GM21526 (cell line): ENCODE measurements around the gene THSD4.
"Not testable (repeated sequence)": the region's sequence is repeated elsewhere in the genome, so short reads cannot be mapped to it uniquely, and the experiment has no call there.

Experiments
- ATAC-seq: cut with Tn5 transposase; IDR thresholded peaks from one replicate; pipeline ENCODE4 v1.9.1; 2021; ENCODE audit warnings: moderate library complexity; ENCODE audit not compliant: unreplicated experiment, low FRiP score

Gene THSD4

DNA sequence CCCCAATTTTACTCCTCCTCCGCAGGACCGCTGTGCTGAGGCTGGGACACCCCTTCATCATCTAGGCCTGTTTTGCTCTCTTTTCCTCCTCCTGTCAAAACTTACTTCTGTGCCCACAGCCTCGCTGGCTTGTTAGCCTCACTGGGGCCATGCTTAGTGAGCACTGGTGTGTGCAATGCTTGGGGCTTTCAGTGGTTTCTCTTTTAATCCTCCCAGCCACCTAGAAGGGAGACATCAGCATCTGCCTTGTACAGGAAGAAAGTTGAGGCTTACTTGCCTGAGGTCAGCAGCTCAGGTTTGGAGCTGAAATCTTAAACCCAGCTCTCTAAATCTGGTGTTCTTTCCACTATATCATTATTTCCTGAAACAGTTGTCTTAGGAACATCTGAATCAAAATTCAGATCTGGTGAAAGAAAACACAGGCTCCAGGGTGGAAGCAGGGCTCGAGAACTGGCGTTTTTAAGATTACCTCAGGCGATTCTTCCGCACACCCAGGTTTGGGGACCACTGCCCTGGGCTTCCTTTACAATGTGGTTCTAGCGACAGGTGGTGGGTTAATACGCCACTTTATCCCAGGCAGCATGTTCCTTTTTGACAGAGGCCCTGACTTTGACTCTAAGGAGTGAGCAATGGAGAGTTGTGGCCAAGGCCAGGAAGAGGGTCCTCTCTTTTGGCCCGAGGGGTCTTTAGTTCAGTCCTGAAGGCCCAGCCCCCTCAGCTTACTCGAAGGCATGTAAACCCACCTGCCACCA, 3.8 kb downstream of the THSD4 start:
- ATAC-seq: no peak

DNA sequence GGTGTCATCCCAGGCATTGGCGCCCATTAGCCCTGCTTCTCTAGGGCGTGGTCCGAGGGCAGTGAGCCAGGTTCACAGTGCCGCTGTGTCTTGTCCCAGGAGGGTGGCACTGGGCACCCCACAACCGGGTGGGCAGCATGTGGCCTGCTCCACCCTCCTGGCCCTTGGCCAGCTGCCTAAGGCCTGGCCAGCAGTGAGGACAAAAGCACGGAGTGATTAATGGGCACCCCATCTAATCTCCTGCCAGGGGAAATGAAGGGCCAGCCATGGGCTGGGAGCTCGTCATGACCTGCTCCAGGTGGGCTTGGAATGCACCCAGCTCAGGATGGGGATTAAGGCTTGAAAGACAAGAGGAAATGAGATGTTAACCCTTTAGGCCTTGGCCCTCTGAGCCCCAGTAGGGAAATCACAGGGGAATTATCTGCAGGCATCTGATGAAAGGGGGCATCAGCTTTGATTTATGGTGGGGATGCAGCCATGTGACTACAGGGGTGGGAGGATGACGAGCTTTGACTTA, 5.2 kb downstream of the THSD4 start:
- ATAC-seq: no peak

DNA sequence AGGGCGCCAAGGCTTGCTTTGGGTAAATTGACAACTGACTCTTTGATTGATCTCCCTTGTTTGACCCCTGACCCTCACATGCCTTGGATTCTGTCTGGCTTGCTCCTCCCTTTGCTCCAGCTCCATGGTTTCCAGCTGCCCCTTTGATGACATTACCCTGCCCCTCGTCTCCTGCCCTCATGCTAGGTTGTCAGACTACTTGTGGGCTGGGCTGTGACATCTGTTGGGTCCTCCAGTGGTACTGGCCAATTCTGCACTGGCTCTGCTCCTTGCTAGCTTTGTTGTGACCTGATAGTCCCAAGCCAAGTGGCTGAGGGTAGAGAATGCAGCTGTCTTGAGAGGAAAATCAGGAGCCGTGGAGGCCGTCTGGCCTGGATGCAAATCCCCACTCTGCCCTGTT, 6.2 kb downstream of the THSD4 start:
- no peak for ATAC-seq

- no peak for ATAC-seq
Observed at GRCh38 chr15:71124937-71125790, 9.9 kb downstream of the THSD4 start.

DNA sequence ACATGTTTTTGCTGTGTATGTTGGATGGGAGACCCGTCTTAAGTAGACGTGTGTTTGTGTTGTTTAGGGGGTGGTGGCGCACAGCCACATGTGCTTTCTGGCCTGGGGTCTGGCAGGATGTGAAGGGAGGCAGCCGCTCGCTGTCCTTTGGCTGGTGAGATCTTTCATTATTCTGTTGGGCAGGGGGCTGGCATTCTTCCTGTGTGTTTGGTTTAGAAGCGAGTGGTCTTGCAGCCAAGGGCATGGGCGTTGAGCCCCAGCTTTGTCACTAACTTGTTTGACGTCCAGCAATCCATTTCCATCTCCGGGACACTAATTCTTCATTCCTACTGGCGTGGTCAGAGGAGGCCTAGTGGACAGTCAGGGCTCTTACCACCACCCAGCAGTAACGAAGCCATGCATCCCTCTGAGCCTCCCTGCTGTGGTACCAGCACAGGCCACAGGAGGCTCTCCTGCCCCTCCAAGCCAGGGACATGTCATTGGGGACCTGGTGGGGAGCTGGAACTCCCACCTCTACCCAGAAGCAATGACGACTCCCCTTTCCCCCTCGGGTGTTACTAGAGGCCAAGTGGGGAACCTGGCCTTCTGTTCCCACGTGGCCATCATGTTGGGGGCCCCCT, 10.7 kb downstream of the THSD4 start:
- ATAC-seq: no peak

GRCh38 chr15:71127083-71127482, 11.8 kb downstream of the THSD4 start:
- ATAC-seq: no peak

DNA sequence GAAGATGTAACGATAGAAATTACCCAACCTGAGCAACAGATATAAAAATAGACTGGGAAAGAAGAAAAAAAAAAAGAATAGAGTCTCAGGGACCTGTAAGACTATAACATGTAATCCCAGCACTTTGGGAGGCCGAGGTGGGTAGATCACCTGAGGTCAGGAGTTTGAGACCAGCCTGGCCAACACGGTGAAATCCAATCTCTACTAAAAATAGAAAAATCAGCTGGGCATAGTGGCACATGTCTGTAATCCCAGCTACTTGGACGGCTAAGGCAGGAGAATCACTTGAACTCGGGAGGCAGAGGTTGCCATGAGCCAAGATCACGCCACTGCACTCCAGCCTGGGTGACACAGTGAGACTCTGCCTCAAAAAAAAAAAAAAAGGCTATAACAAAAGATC, 12.9 kb downstream of the THSD4 start:
- ATAC-seq: not testable (repeated sequence)

DNA sequence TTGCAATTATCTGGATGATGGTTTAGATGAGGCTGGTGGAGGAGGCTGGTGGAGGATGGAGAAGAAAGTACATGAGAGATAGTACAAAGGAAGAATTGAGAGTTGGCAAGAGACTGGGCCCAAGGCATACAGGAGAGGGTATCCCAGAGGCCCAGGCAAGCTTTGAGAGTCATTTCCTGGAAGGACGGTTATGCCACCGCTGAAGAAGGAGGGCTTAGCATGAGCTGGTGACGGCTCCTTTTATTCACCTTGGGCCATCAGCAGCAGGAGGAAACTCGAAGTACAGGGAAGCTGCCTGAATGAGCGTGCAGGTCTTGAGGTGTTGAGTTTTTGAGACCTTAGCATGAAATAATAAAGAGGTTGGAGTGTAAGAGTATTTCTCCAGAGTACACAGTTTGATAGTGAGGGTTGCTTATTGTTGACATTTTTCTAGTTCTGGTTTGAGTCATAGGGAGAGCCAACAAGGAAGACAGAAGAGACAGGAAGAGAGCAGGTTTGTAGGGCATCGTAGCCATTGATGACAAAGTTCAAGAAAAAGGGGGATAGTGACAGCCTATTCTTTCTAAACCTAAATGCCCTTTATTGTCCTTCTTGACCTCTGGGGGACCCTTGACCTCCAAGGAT, 13.8 kb downstream of the THSD4 start:
- ATAC-seq: no peak

DNA sequence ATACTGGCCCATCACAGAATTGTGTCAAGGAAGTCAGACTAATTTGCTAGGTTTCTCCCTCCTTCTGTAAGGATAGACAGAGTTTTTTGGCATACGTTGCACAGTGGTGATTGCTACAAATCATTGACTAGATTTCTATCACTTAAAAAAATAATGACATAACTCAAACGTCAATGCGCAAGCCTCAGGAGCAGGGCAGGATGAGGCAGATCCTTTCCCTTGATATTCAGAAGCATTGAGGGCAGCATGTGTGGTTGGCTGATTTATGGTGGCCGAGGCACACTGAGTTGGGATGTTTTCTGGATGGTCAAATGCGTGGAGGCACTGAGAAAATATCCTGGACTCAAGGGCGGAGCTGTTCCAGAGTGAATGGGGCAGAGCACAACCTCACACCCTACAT, 14.4 kb downstream of the THSD4 start:
- no peak for ATAC-seq

GRCh38 chr15:71131601-71132362, 16.5 kb downstream of the THSD4 start:
- no peak for ATAC-seq

- no peak for ATAC-seq
Observed at GRCh38 chr15:71133747-71134472, 18.6 kb downstream of the THSD4 start.

- ATAC-seq: no peak
Observed at GRCh38 chr15:71136159-71136783, 21.0 kb downstream of the THSD4 start.

- ATAC-seq: no peak
Observed at GRCh38 chr15:71136793-71137518, 21.7 kb downstream of the THSD4 start.

DNA sequence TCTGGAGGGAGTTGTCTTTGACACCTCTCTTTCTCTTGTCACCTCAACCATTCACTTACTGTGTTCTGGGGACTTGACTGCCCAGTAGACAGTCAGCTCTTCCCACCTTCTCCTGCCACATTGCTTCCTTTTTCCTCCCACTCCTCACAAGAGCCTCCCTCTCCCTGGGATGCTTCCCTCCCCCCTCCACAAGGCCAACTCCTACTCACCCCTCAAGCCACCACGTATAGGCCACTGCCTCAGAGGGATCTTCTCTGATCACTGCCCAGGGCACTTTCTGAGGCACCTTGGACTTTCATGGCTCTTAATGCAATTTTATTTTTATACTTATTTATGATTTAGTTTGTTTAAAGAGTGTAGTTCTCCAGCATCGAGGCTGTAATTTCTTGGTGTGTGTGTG, 23.2 kb downstream of the THSD4 start:
- no peak for ATAC-seq

DNA sequence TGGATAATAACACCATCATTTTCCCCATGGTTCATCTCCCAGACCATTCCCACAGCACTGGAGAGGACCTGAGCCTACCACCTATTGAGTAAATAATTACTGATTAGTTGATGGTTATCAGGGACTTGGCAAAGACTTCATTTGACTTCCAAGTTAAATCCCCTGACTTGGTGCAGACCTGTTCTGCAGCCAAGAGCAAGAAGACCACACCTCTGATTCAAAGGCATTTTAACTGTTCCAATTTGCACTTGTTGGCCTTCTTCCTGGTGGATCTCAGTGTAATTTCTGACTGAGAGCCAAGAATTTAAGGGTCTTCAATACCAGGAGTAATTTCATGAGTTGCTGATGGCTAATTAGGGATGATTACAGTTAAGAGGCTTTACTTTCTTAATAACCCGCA, 24.0 kb downstream of the THSD4 start:
- ATAC-seq: no peak

DNA sequence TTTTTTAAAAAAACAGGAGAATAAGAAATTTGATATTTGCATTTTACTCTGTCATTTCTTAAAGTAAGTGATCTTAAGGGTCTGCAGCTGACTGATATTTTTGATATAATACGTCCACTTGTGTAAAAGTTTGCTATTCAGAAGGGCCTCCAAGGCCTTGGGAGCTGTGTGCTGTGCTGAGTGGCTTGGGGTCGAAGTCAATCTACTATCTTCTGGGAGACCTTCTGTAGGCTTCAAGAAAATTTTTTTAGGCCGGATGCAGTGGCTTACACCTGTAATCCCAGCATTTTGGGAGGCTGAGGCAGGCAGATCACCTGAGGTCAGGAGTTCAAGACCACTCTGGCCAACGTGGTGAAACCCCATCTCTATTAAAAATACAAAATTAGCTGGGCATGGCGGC, 26.3 kb downstream of the THSD4 start:
- no peak for ATAC-seq

GRCh38 chr15:71142780-71143179, 27.5 kb downstream of the THSD4 start:
- no peak for ATAC-seq
